ENCODE measurements around the gene PLEKHA8.

PLEKHA8 gene

DNA sequence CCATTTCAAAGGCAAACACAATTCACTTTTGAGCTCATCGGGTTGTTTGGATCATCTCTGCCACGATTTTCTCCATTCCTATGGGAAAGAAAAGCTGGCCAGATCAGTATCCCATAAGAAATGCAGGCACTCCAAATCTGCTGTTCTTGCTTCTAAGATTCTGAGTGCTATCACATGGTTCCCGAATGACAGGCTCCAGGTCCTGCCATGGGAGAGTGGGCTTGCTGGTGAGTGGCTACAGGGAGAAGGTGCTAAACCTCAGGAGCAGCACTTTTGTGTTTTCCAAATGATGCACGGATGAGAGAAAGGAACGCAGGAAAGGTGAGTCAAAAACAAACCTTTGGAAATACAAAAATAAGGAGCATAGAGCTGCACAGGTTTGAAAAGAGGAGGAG lies 138.6 kb downstream of the PLEKHA8 start:
- DNase-seq (ENCODE audit: low read depth in 1 of 2, low spot score in 1 of 2): no peak

DNA sequence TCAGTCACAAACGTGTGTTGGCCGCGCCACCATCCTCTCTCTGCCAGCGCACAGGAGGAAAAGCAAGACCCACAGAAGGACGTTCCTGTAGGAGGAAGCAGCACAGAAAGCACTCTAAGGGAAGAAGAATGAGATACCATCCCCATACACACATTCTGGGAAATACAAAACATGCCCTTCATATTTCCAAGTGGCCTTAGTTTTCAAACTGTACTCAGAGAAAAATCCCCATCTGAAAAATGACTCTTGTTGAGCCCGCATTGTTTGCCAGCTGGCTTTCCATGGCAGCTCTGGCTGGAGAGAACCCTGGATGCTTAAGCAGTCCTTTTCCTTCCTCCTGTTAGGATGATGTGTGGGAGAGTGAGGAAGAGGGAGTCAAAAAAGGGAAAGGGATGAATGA lies 139.7 kb downstream of the PLEKHA8 start:
- DNase-seq (ENCODE audit: low read depth in 1 of 2, low spot score in 1 of 2): no peak

DNA sequence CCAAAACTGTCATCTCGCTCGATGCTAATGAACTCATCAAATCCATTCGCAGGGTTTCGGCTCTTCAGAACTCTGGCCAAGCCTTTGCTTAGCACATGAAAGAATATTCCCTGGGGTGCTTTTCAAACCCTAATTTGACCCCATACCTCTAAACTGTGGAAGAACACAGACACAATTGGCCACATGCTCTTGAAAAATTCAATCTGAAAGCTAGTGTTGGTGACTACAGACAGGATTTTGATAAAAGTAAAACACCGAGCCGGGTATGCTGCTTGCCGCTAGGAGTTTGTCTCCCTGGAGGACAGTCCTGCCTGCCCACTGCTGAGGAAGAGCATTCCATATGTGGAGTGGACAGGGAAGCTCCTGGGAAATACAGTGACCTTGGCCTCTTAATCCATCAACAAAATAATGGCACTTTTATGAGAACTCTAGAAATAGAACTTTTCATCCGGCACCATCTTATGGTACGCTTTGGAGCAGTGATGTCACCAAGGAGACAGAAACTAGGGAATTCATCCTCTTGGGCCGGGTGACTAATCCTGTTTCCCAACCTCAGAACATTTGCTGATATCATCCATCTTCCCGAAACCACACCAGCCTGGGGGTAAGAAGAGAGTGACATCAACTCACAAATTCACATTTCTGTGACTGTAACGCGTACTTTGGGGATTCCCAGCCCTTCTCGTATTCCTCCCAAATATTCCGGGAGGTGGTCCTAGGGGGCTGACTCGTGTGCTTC lies 140.8 kb downstream of the PLEKHA8 start:
- no peak for DNase-seq (ENCODE audit: low read depth in 1 of 2, low spot score in 1 of 2)

DNA sequence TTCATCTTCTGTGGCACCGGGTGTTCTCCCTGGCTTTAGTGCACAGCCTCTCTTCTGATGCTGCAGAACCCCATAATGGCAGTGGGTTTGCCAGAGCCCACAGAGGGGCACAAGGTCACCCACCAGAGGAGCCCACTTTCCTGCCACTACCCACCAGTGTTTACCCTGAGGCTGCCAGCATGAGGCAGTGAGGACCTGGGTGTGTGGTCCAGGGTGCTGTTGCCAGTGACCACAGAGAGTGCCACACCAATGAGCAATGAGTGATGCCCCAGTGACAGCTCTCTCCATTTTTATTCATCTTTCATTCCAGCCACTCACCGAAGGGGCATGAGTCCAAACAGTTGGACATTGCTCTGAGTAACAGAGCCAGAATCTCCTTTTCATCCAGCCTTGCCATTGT lies 141.4 kb downstream of the PLEKHA8 start:
- no peak for DNase-seq (ENCODE audit: low read depth in 1 of 2, low spot score in 1 of 2)

DNA sequence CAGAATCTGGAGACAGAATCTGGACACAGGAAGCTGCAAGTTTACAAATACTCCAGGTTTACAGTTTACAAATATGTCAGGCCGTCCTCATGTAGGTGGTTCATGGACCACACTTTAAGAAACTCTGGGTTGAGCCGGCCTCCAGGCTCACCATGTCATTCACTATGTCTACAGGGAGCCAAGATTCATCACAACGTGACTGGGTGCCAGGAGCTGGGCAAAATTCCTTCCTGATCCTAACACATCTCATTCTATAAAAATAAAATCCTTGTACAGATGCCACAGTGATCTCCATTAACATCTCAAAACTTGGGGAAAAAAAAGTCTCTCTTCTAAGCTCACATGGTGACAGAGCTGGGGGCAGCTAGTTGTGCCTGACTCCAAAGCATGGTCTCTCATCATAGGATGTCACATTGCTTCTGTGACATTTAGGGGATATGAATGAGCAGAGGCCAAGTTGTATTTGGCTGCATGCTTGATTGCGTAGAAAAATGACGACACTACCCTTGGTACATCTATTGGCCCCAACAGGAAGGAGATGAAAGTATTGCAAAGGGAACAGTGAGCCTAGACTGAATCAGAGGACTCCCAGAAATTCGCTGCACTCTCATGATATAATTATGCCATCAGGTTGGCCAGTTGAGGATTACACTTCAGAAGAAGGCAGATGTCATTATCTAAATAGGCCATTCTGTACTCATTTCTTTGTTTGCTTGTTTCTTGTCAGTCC lies 142.4 kb downstream of the PLEKHA8 start:
- DNase-seq (ENCODE audit: low read depth in 1 of 2, low spot score in 1 of 2): no peak

DNA sequence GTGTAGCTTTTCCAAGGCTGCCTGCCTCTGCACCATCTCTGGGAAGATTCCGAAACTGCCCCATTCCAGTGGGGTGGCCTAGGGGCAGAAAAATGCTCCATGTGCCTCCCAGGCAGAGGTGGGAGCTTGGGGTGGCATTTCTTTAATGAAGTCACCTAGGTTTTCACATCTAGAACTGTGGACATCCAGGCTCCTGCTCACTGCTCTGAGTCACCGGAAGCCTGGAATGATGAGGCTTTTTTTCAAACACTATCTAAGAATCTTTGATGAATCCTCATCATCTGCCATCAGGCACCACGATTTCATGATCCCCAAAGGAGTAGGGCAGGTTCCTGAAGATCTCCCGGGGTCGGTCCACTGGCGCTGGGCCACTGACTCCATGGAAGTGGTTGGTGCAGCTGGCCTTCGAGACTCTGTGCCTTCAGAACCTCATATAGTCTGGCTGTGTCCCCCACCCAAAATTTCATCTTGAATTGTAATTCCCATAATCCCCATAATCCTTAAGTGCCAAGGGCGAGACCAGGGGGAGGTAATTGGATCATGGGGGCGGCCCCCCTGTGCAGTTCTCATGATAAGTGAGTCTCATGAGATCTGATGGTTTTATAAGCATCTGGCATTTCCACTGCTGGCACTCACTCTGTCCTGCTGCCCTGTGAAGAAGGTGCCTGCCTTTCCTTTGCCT lies 143.7 kb downstream of the PLEKHA8 start:
- DNase-seq (ENCODE audit: low read depth in 1 of 2, low spot score in 1 of 2): no peak

DNA sequence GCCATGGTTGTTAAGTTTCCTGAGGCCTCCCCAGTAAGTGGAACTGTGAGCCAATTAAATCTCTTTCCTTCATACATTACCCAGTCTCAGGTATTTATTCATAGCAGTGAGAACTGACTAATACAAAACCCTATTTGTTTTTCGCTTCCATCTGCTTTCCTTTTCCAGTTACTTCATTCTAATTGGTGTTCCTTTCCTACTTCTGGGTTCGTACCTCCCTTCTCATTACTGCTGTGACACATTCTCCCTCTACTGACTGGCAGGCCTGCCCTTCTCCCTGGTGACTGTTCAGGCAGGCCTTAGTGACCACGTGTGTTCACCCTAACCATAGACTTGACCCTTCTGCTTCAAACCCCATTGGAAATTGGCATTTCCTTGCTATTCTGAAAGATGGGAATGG lies 144.2 kb downstream of the PLEKHA8 start:
- DNase-seq (ENCODE audit: low read depth in 1 of 2, low spot score in 1 of 2): no peak

DNA sequence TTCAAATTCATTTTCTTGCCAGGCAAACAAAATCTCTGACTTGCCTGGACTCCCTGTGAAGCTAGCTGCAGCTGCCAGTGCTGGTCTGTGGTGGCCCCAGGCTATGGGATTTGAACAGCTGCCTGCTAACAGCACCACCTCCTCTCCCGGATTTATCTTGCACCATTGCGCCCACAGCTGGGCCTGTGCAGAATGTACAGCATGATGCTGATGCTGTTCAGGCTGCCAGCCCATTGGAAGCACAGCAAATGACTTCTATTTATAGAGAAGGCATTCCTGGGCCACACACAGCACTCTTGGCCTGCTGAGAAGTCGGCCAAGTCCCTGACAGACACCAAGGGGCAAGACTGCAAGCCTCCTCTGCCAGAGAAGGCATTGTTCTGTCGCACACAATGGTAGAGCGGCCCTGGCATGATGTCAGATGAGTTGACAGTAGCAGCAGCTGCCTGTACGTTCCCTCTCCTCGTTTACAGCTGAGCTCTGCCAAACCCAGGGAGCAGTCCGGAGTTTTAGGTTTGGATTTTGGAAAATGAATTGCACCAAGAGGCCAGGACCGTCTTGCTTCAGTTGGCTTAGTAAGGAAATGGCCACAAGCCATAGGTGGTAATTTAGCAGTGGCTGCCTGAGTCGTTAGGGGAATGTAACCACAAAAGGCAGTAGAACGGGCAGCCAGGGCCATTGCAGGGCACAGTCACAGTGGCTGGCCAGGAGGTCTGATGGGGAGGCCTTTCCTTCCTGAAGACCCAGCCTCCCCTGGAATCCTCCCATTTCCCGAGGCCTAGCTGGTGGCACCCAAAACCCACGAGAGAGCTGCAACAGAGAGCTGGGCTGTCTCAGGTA lies 145.1 kb downstream of the PLEKHA8 start:
- DNase-seq (ENCODE audit: low read depth in 1 of 2, low spot score in 1 of 2): no peak

DNA sequence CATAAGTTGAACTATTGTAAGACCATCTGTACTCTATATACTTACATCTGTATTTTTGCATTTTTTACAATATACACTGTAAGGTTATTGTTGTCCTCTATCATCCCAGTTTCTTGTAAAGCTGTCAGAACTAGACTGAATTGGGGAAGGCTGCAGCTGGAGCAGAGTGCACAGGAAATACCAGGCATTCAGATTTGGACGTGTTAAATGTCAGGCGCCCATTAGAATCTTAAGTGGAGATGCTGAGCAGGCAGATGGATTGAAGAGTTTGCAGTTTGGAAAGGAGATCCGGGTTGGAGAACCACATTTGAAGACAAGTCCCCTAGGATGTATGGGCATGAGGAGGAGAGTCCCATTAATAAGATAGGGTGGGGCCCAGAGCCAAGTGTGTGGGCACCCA lies 147.0 kb downstream of the PLEKHA8 start:
- DNase-seq (ENCODE audit: low read depth in 1 of 2, low spot score in 1 of 2): no peak

DNA sequence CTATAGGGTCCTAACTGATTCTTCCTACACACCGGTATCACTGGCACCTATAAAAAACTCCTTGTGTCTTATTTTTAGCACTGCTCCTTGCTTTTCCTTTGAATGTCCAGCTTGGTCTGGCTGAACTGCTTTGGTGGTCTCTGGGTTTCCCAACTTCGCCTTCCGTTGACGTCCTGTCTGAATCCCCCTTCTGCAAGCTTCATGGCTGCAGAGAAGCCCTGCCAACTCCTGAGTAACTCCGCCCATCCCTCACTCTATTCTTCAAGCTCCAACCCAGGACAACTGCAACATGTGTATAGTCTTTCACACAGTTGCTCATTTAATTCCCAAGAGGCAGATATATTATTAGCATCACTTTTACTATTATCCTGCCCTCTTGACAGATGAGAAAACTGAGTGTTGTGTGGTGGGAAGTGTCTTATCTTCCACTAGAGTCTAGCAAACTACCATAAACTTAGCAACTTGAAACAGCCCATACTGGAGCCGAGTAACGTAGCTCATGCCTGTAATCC lies 147.5 kb downstream of the PLEKHA8 start:
- no peak for DNase-seq (ENCODE audit: low read depth in 1 of 2, low spot score in 1 of 2)

DNA sequence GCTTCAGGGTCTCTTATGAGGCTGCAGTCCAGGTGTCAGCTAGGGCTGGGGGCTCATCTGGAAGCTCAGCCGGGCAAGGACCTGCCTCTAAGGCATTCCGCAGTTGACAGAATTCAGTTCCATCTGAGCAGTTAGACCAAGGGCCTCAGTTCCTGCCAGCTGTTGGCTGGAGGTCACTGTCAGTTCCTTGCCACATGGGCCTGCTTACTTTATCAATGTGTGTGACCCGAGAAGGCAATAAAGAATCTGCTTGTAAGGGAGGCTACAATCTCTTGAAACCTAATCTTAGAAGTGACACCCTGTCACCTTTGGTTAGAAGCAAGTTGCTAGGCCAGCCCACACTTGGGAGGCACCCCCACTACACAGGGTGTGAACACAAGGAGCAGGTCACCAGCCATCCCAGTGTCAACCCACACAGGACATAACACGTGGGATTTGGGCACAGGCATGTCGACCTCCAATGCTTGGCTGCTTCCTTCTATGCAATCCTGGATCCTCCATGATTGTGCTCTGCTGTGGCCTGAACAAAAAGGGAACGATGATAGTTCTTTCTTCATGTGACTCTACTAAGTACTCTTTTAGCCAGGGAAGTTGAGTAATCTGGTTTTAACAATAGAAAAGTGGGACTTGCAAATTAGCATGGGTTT lies 148.4 kb downstream of the PLEKHA8 start:
- no peak for DNase-seq (ENCODE audit: low read depth in 1 of 2, low spot score in 1 of 2)

DNA sequence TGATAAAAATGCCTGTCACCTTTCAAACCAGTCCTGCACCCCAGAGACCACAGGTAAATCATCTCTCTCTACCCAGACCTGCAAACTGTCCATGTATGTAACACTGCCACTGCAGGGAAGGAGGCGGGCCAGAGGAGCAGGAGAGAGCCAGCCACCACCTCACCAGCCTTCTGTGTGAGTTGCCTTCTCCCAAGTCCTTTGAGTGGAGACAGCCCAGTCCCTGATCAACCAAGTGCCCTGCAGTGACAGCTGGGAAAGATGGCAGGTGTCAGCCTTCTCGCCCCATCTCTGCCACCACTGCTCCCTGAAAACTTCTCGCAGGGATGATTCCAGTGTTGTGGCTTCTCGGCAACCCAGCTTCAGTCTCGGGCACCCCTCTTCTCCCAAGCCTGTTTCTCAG lies 149.0 kb downstream of the PLEKHA8 start:
- no peak for DNase-seq (ENCODE audit: low read depth in 1 of 2, low spot score in 1 of 2)

DNA sequence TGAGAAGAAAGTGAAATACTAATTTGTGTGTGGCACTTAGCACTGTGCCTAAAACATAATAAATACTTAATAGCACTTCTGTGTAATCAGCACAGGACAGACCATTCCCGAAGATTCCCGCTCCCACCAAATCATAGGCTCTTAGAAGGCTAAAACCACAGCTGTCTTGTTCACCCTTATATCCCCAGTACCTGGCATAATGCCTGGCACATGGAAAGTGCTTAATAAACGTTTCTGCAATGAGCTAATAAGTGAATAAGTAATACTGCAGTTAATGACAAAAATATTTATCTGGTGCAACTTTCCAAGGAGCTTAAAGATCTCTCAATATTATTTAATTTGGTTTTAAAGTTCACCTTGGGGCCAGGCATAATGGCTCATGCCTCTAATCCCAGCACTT lies 149.8 kb downstream of the PLEKHA8 start:
- DNase-seq (ENCODE audit: low read depth in 1 of 2, low spot score in 1 of 2): no peak

DNA sequence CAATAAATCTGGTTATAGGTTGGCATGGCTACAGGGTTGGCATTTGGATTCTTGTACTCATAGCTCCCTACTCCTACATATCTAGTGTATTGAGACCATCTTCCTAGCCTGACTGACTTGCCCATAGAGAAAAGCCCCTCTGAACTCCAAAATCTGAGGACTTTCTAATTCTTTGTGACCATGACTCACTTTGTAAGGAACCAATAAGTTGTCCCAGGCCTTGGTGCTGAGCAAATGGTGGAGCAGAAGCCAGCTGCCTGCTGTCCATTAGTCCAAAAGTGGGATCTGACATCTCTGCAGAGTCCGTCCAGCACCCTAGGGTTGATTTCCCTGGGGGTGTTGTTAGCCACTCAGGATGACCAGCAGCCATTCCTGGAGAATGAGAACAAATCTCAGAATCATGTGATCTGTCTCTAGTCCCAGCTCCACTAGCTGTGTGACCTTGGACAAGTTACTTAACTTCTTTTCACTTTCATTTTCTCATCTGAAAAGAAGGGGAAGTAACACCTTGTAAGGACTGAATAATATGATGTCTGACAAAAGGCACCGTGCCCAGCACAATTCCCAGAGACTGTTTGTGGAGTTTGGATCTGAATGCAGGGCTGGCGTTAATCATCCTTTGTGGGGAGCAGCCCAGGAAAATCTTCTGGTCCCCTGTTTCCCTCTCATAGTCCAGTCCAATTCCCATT lies 150.7 kb downstream of the PLEKHA8 start:
- DNase-seq (ENCODE audit: low read depth in 1 of 2, low spot score in 1 of 2): no peak

Measured in activated T-helper 1 cell treated with anti-CD3 and anti-CD28 coated beads, Interleukin-2, amount 50 U/mL, for 16 hours (primary cell).